GM10266 (cell line): ENCODE results near the gene IGF1R.

Experiments used
- DNase-seq: peaks from one replicate; pipeline ENCODE4 v3.0.0; 2012; ENCODE audit errors: extremely low spot score
- CTCF ChIP-seq: IDR thresholded peaks from 2 replicates; pipeline ENCODE4 v1.5.1; 2012; ENCODE audit warnings: mild to moderate bottlenecking, low read depth; ENCODE audit not compliant: control insufficient read depth, insufficient read depth; ENCODE audit errors: missing control alignments

The IGF1R gene

DNA sequence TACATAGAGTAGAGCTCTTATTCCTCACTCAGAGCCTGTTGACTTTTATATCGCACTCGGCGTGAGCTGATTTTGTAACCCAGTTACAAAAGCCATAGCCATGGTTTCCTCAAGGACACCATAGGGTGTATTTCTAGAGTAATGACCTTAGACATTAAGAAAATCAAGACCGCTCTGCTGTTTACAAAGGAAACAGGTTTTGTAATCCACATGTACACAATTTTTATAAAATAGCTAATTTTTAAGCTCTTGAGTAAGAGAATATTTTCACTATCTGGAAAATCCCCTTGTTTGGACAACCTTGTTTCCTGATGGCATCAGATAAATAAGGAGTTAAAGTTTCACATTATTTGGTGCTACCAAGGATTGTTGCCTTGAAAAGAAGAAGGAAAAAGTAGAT is 254.6 kb downstream of the IGF1R start:
- no peak for DNase-seq
- no peak for TF ChIP-seq CTCF

GRCh38 chr15:98903377-98904018 is 255.2 kb downstream of the IGF1R start:
- DNase-seq, result no peak
- TF ChIP-seq CTCF, result no peak

- peak; percentile 63 for TF ChIP-seq CTCF
- peak; percentile 58 for DNase-seq
These were observed 256.2 kb downstream of the IGF1R start for GRCh38 chr15:98904544-98904943.

DNA sequence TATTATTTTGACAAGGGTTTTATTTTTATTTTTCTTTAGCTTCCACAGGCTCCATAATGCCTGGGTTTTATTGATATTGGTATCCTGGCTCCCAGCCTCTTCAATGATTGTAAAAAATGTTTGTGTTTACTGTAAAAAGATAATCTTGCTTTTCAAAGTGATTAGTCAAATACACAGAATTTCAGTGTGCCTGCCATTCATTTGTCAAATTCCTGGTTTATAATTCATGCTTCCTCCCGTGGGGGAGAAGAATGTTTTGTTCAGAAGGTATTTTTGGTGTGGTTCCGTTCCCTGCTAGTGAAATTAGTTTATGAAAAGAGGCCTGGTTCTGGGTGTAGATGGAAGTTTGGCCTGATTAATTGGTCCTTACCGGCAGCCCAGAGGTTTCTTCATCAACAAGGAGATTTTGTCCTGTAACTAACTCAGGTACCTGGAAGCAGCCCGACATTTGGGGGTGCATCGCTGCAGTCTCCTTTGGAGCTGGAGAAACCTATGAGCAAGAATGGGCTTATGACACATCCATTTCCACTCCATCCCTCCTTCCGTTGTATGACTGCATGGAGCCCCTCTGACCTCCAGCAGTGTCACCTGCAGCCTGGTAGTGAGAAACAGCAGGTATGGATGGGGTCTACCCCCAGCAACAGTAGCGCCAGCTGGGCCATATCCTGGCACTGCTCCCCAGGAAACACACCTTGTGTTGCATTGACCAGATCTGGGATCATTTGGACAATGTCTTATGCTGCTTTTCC is 257.8 kb downstream of the IGF1R start:
- TF ChIP-seq CTCF, result no peak
- DNase-seq, result no peak

DNA sequence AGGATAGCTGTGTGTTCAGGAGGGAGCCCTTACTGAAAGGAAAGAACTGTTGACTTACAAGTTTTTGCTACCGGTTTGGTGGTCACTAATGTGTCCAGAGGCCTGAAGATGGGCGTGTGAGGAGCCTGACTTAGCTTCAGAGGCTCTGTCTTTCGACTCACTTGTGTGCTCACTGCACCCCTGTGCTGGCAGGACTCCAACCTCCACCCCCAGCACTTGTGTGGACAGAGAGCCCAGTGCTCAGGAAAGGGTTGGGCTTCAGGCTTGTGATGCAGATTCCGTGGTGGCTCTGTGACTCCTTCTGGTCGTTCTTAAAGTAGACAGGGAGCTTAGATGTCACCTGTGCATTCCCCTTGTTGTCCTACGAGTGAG is 258.4 kb downstream of the IGF1R start:
- no peak for DNase-seq
- no peak for TF ChIP-seq CTCF

- no peak for DNase-seq
- no peak for TF ChIP-seq CTCF
These were observed 259.7 kb downstream of the IGF1R start for GRCh38 chr15:98907927-98908471.

- TF ChIP-seq CTCF, result no peak
- no peak for DNase-seq
These were observed 261.9 kb downstream of the IGF1R start for GRCh38 chr15:98909968-98910885.
